Measurements from ENCODE around the gene PTDSS2.

- no peak for TF ChIP-seq JUN (CRISPR knock-in tag; IDR thresholded peaks at IDR 0.05)
- TF ChIP-seq FOXJ3 (CRISPR knock-in tag; IDR thresholded peaks at IDR 0.05; ENCODE audit: borderline replicate concordance) = no peak
- TF ChIP-seq CTCF (IDR thresholded peaks at IDR 0.05) = no peak
- no peak for TF ChIP-seq ARID4B (CRISPR knock-in tag; IDR thresholded peaks at IDR 0.05; ENCODE audit: borderline replicate concordance)
- no peak for TF ChIP-seq NFYB (CRISPR knock-in tag; conservative IDR thresholded peaks at IDR 0.05; ENCODE audit: low read depth)
- TF ChIP-seq SMAD3 (CRISPR knock-in tag; IDR thresholded peaks at IDR 0.05; ENCODE audit: borderline replicate concordance) = no peak
- TF ChIP-seq FOXP4 (CRISPR knock-in tag; IDR thresholded peaks at IDR 0.05) = no peak
- TF ChIP-seq ZNF512 (CRISPR knock-in tag; IDR thresholded peaks at IDR 0.05; ENCODE audit: borderline replicate concordance) = no peak
- no peak for TF ChIP-seq MAX (CRISPR knock-in tag; IDR thresholded peaks at IDR 0.05)
- no peak for TF ChIP-seq IRF2 (CRISPR knock-in tag; IDR thresholded peaks at IDR 0.05; ENCODE audit: borderline replicate concordance, low read depth)
- no peak for TF ChIP-seq USF2 (CRISPR knock-in tag; IDR thresholded peaks at IDR 0.05)
- no peak for TF ChIP-seq CREM (CRISPR knock-in tag; IDR thresholded peaks at IDR 0.05)
Observed at GRCh38 chr11:403021-403760, 46.9 kb upstream of the PTDSS2 start.
